HG03064 (cell line): Measurements from ENCODE around the gene PRKCE.

Source experiments
- ATAC-seq: cut with Tn5 transposase; IDR thresholded peaks from one replicate; pipeline ENCODE4 v1.9.1; 2021; ENCODE audit warnings: low read depth; ENCODE audit not compliant: unreplicated experiment

The PRKCE gene

DNA sequence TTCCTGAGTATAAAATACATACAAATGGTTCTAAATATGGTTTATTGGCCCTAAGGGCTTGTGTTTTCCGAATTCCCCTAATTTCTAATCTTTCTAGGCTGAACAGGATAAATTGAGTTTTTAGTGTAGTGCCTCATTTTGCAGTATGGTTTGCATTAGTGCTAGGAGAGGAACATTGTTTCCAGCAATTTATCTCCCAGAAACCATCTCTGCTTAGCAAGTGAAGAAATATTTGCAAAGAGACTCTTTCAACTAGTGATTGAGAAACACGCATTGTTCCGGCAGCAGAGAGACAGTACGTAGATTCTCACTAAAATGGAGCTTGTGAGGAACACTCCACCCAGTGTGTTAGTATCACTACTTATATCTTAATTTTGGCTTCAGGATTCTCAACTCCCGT lies 468.0 kb downstream of the PRKCE start:
- ATAC-seq: no peak

- ATAC-seq: no peak
Observed at GRCh38 chr2:46120792-46121555, 469.5 kb downstream of the PRKCE start.

DNA sequence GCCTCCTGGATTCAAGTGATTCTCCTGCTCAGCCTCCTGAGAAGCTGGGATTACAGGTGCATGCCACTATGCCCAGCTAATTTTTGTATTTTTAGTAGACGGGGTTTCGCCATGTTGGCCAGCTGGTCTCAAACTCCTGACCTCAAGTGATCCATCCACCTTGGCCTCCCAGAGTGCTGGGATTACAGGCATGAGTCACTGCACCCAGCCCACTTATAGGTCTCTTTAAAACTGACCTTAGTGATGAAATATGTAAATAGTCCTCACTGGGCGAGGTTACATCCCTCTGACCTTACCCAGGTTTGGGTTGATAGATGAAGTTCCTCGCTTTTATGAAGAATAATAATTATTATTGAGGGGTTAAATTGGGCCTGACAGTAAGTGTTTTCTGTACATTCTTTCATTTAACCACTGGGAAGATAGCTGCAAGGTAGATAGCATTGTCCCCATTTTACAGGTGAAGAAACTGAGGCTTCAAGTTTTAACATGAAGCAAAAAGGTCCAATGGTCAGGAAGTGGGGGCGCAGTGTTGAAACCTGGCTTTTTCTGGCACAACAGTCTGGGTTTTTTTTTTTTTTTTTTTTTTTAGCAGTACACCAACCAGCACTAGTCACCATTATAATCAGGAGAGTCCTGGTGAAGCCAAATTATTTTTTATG lies 471.0 kb downstream of the PRKCE start:
- ATAC-seq: no peak

GRCh38 chr2:46123013-46123412 lies 471.5 kb downstream of the PRKCE start:
- ATAC-seq: no peak

DNA sequence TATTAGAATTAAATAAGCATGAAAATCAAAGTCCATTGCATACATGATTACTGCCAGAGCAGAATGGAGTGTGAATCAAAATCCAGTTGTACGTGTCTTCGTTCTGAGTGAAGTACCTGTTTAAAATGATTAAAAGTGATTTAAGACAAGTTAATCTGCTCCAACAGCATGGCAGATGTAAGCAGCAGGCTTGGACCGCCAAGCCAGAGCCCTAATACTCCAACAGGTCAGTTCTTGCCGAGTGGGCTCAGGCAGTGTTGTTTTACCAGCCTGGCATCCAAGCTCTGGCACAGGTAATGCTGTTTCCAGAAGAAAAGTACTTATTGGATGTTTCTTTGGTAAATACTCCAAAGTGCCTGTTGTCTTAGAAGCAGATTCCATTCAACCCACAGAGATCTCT lies 474.3 kb downstream of the PRKCE start:
- ATAC-seq: no peak

- ATAC-seq: no peak
Observed at GRCh38 chr2:46126571-46126970, 475.1 kb downstream of the PRKCE start.

- ATAC-seq: no peak
Observed at GRCh38 chr2:46127176-46127575, 475.7 kb downstream of the PRKCE start.

- no peak for ATAC-seq
Observed at GRCh38 chr2:46130511-46130910, 479.0 kb downstream of the PRKCE start.

DNA sequence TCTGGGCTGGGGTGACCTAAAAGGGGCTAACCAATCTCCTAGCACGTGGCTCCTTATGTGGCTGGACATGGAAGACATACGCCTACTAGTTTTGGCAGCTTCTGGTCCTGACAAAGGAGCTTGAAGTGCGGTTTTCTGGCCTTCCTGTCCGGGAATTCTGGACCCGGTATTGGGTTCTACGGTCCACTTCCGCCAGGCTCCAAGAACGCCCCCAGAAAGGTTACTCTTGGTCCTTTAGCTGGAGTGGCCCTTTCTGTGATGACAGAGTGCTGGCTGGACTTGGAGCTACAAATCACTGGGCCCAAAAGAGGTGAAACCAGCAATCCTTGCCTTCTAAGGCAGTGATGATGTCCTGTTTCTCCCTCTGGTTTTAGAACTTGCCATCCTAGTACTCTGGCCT lies 481.5 kb downstream of the PRKCE start:
- ATAC-seq: no peak

DNA sequence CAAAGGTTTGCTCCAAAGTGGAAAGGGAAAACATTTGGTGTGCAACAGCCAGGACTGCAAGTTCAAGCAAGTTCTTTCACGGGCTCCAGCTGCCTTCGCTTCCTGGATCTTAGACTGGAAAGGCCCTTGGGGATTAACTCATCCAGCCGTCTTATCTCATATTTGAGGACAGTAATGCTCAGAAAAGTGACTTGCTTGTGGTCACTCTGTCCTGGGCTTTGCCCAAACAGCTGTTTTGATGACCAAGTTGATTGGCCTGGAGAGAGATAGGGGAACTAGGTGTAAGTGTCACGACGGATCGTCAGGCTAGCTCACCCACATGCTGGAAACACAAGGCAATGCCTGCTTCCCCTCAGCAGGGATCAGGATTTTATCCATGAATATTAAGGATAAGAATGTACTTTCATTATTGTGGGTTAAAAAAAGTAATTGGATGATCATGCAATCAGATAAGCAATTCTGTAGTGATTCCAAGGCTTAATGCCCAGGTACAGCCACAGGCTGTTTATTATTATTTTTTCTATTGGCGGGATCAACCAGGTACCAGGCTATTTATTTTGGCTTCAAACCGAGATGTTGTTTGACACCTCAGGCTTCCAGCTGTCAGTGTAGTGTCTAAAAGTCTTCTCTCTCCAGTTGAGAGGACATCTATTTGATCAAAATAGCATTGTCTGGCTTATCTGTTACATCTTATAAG lies 483.2 kb downstream of the PRKCE start:
- no peak for ATAC-seq

DNA sequence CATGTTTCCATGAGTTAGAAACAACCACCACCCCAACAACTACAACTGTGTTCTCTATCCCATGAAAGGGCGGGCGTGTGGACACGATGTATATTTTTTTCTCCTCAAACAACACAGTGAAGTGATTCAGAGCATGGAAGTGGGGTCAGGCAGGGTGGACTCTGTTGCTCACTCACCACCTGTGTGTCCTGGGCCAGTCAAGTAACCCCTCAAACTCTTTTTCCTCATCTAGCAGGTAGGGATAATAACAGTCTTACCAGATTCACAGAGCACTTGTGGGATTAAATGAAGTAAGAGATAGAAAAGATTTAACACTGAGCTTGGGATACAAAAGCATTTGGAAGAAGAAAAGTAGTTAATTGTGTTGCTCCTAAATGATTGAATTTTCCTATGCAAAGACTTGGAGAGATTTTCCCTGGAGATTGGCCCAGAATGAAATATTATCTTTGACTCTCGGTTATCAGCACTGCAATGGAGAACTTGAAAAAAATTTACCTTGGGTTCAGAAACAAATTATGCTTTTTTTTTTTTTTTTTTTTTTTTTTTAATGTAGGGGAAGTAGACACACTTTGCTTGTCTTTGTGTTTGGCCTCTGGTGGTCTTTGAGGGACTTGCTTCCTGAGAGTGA lies 483.9 kb downstream of the PRKCE start:
- ATAC-seq: no peak

DNA sequence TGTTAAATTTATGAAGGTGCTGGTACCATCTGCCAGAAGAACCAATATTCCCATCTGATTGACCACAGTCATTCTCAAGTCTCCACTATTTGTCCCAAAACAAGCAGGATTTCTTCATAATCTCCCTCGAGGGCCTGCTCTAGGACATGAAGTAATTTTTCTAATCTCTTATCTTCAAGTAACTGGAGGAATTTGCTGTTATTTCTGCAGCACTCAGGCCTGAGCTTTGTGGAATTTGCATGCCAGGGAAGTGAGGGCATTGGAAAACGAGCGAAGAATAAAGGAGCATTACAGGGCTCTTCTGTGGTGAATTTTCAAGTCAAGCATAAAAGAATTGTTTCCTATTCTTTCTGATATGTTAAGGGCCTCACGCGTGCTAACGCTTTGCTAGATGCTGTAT lies 484.5 kb downstream of the PRKCE start:
- ATAC-seq: no peak

GRCh38 chr2:46136481-46136880 lies 485.0 kb downstream of the PRKCE start:
- ATAC-seq: no peak

GRCh38 chr2:46136953-46137352 lies 485.5 kb downstream of the PRKCE start:
- no peak for ATAC-seq

DNA sequence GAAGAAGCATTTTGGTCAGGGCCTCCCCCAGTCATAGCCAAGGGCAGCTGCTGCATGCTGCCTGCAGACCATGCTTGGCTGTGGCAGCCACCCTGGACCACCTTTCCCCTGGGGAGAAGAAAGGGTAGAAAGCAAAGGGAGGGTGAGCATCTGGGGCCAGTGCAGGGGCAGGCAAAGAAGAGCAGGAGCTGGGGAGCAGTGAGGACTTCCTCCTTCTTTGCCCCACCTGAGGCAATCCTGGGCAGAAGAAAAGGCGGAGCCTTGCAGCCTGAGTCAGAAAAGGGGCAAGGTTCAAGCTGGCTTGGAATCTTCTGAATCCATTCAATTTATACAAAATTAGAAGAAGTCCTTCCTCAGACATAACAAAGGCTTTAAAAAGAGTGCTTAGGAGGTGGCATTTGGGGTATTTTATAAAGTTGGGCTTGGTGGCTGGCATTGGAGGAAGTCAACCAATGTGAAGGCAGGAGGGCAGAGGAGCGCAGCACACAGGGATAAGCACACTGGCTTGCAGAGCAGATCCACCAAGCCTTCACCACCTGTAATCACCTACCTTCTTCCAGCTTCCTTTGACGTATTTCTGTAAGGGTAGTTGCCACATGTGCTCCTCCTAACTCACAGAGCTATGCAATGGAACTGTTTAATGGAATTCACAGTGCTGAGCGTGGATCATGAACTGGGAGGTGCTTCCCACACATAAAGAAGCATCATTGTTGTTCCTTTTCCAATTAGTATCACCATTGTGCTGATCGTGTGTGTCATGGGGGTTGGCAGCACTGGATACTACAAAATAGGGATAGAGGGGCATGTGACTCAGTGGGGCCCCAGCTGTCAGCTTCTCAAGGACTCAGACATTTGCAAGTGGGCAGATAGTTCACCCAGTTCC lies 491.3 kb downstream of the PRKCE start:
- ATAC-seq: no peak

DNA sequence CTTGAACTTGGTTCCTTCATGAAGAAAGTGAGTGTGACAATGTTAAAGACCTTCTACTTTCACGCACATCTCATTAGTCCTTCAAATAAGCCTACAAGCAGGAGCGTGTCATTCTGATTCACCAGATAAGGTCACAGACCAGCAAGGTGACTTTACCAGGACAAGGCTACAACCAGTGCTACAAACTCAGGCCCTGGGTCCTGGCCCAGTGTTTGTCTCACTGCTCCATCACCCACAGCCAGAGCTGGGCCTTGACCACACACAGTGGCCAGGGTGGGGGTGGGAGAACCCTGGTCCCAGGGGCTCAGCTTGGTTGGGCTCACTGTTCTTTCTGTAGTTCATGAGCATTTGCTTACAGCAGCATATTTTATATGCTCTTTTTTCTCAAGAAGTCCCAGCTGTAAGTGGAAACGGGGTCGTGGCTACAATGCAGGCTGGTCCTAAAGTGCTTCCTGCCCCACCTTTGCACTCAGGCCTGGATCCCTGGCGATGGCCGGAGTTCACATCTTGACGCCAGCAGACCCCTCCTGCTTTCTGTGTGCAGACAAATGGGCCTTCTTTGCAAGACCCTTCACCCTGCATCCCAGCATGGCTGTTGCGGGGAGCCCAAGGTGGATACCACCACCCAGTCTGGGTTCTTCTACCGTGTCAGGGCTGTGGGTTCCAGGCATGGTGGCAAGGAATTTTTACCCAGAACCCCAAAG lies 492.1 kb downstream of the PRKCE start:
- ATAC-seq: no peak

- ATAC-seq: no peak
Observed at GRCh38 chr2:46144133-46144800, 492.8 kb downstream of the PRKCE start.

DNA sequence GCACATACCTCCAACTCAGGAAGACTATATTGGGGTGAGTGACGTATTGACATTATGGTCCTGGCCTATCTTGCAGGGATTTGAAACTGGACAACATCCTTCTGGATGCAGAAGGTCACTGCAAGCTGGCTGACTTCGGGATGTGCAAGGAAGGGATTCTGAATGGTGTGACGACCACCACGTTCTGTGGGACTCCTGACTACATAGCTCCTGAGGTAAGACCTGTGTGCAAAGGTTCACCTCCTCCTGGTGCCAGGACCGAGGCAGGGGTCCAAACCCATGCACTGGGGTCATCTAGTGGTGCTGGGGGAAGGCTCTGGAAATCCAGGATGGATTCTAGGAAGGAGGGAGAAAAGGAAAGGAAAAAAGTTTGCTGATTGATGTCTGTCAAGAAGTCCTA lies 493.5 kb downstream of the PRKCE start:
- ATAC-seq: no peak

GRCh38 chr2:46145840-46146239 lies 494.4 kb downstream of the PRKCE start:
- ATAC-seq: no peak
